Ovary (tissue), 3 donors: ENCODE results near the gene MCMBP.

Experiments used
- POLR2A ChIP-seq: fragments of 450-650 bp; IDR thresholded peaks from one replicate; pipeline ENCODE4 v1.6.1; 2017; ENCODE audit warnings: antibody characterized with exemption, mild to moderate bottlenecking, moderate library complexity
- TF ChIP-seq, protein P1 (sequence below), 3 donors: fragments of 450-650 bp in 2 of 3; fragments of 200-600 bp in 1 of 3; IDR thresholded peaks; one replicate each; pipeline versions ENCODE4 v1.5.1 to v1.8.0; 2016 to 2022; ENCODE audit warnings: antibody characterized with exemption in 3 of 3, mild to moderate bottlenecking in 1 of 3
- donor health status: DM: no; HTN: no; CAD: no.

DNA sequence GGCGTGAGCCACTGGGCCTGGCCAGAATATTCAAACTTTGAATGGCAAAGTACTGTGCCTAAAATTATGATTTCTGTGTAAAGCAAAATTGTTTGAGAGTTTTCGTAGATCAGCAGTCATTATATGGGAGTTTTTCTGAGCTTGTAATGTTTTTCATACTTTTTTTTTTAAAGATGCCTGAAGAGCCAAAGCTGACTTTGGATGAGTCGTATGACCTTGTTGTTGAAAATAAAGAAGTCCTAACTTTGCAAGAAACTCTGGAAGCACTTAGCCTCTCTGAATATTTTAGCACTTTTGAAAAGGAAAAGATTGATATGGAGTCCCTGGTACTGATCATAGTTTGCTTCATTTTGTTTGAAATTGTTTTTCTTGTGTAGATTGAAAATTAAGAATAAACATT, 46.6 kb upstream of the MCMBP start:
- TF ChIP-seq, protein P1, sequence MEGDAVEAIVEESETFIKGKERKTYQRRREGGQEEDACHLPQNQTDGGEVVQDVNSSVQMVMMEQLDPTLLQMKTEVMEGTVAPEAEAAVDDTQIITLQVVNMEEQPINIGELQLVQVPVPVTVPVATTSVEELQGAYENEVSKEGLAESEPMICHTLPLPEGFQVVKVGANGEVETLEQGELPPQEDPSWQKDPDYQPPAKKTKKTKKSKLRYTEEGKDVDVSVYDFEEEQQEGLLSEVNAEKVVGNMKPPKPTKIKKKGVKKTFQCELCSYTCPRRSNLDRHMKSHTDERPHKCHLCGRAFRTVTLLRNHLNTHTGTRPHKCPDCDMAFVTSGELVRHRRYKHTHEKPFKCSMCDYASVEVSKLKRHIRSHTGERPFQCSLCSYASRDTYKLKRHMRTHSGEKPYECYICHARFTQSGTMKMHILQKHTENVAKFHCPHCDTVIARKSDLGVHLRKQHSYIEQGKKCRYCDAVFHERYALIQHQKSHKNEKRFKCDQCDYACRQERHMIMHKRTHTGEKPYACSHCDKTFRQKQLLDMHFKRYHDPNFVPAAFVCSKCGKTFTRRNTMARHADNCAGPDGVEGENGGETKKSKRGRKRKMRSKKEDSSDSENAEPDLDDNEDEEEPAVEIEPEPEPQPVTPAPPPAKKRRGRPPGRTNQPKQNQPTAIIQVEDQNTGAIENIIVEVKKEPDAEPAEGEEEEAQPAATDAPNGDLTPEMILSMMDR (IDR thresholded peaks at IDR 0.05): no peak
- TF ChIP-seq POLR2A: no peak
